Mammary epithelial cell (primary cell): Measurements from ENCODE around the gene TAS1R2.

Experiments used
- CTCF ChIP-seq, 2 donors: IDR thresholded peaks in 1 of 2; conservative IDR thresholded peaks in 1 of 2; 2 replicates each; pipeline ENCODE4 v1.5.1; 2011 to 2012; ENCODE audit warnings: inconsistent platforms in 2 of 2, low read length in 2 of 2, mild to moderate bottlenecking in 2 of 2, control low read depth in 1 of 2, low read depth in 1 of 2; ENCODE audit not compliant: insufficient read depth in 1 of 2; ENCODE audit errors: extremely low read depth in 1 of 2
- EZH2 ChIP-seq: IDR thresholded peaks from 2 replicates; pipeline ENCODE4 v1.6.1; 2012; ENCODE audit warnings: low read length, inconsistent platforms, borderline replicate concordance

DNA sequence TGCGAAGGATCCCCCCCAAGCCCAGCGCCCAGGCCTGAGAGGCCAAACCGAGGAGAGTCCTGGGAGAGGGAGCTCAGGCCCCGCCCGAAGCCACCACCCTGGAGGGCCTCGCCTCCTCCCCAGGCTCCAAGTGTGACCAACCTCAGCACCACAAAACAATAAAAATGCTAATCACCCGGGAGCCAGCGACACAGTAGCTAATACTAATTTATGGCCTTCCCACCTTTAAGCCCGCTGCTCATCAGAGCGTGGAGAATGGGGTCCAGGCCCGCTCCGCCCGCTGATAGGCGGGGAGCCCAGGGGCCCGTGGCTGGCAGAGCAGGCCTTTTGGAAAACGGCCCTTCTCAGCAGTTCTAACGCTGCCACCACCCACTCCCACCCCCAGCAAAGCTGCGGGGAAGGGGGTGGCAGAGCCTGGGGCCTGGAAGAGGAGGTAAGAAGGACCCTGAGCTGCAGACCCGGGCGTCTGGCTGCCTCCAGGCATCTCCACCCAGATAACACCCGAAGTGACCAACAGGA lies 20.4 kb upstream of the TAS1R2 start:
- no peak for TF ChIP-seq CTCF (conservative IDR thresholded peaks at IDR 0.05 in 1 of 2, IDR thresholded peaks at IDR 0.05 in 1 of 2; ENCODE audit: extremely low read depth in 1 of 2, insufficient read depth in 1 of 2, low read depth in 1 of 2, low read length in 2 of 2)
- TF ChIP-seq EZH2: no peak
